HEK293 (cell line): ENCODE results near the gene GLRX5.
A peak's percentile ranks its signal among the peaks of the same experiment; 100 is the strongest.

Experiments
- CTCF ChIA-PET: fragments of 350-600 bp; formaldehyde crosslinking; extraction: SDS; loops from one replicate; lab custom pipeline; 2021; ENCODE audit warnings: antibody characterized with exemption; lab: Yijun Ruan, JAX
- POLR2A ChIA-PET: fragments of 300-600 bp; formaldehyde crosslinking; extraction: SDS; loops from one replicate; lab custom pipeline; 2020; ENCODE audit warnings: antibody characterized with exemption, inconsistent platforms; lab: Yijun Ruan, JAX
- H3K27ac ChIP-seq: fragments of 200-500 bp; sonication (Bioruptor generic); 2 replicates; pipeline ENCODE4 v1.5.1; 2014; ENCODE audit warnings: low read depth, low read length, control low read depth, inconsistent platforms; ENCODE audit errors: extremely low read depth
- H3K36me3 ChIP-seq, 2 experiments: fragments of 200-500 bp in 1 of 2; sonication (Bioruptor generic) in 1 of 2; 1 replicate in 1 of 2; 2 replicates in 1 of 2; pipeline ENCODE4 v1.5.1; 2014 to 2017; ENCODE audit warnings: inconsistent platforms in 2 of 2, low read length in 2 of 2; ENCODE audit not compliant: control insufficient read depth in 2 of 2, insufficient read depth in 1 of 2
- H3K4me1 ChIP-seq: fragments of 200-500 bp; sonication (Bioruptor generic); 2 replicates; pipeline ENCODE4 v1.5.1; 2014; ENCODE audit warnings: mild to moderate bottlenecking, low read length, inconsistent platforms; ENCODE audit not compliant: control insufficient read depth, insufficient read depth
- H3K4me3 ChIP-seq: 2 replicates; pipeline ENCODE4 v1.5.1; 2011; ENCODE audit warnings: low read depth, mild to moderate bottlenecking, control low read depth, low read length, moderate library complexity
- H3K9me3 ChIP-seq: fragments of 200-500 bp; sonication (Bioruptor generic); 2 replicates; pipeline ENCODE4 v1.5.1; 2014; ENCODE audit warnings: low read depth, low read length, inconsistent platforms; ENCODE audit not compliant: control insufficient read depth, insufficient read depth
- GLIS1 ChIP-seq: fragments of 450-650 bp; formaldehyde crosslinking; IDR thresholded peaks from 2 replicates; pipeline ENCODE4 v1.5.1; 2016; ENCODE audit warnings: missing biosample characterization, missing genetic modification characterization
- HOXD13 ChIP-seq: sonication (generic); formaldehyde crosslinking; IDR thresholded peaks from 2 replicates; pipeline ENCODE4 v1.8.0; 2022; ENCODE audit warnings: missing genetic modification reagents, borderline replicate concordance
- KLF8 ChIP-seq: fragments of 450-650 bp; formaldehyde crosslinking; IDR thresholded peaks from 2 replicates; pipeline ENCODE4 v1.5.1; 2016; ENCODE audit warnings: missing biosample characterization, missing genetic modification characterization
- ZBTB6 ChIP-seq: fragments of 450-650 bp; formaldehyde crosslinking; IDR thresholded peaks from 2 replicates; pipeline ENCODE4 v1.5.1; 2017; ENCODE audit warnings: missing biosample characterization, missing genetic modification characterization
- ZNF19 ChIP-seq: fragments of 450-650 bp; formaldehyde crosslinking; IDR thresholded peaks from 2 replicates; pipeline ENCODE4; 2016; ENCODE audit warnings: missing biosample characterization, missing genetic modification characterization, low read depth
- ZNF335 ChIP-seq: fragments of 450-650 bp; formaldehyde crosslinking; conservative IDR thresholded peaks from 2 replicates; pipeline ENCODE4 v1.5.1; 2016; ENCODE audit warnings: missing biosample characterization, missing genetic modification characterization
- ZNF404 ChIP-seq: fragments of 450-650 bp; formaldehyde crosslinking; IDR thresholded peaks from 2 replicates; pipeline ENCODE4 v1.5.1; 2017; ENCODE audit warnings: missing biosample characterization, missing genetic modification characterization
- ZNF513 ChIP-seq: fragments of 450-650 bp; IDR thresholded peaks from 2 replicates; pipeline ENCODE4 v1.5.1; 2018; ENCODE audit warnings: missing biosample characterization, missing genetic modification characterization
- ZNF585B ChIP-seq: fragments of 450-650 bp; formaldehyde crosslinking; IDR thresholded peaks from 2 replicates; pipeline ENCODE4 v1.5.1; 2016; ENCODE audit warnings: missing biosample characterization, missing genetic modification characterization
- ZNF600 ChIP-seq: fragments of 450-650 bp; formaldehyde crosslinking; IDR thresholded peaks from 2 replicates; pipeline ENCODE4 v1.5.1; 2016; ENCODE audit warnings: missing biosample characterization, missing genetic modification characterization
- TF ChIP-seq, protein P1 (sequence below): fragments of 450-650 bp; formaldehyde crosslinking; IDR thresholded peaks from 2 replicates; pipeline ENCODE4 v1.5.1; 2017; ENCODE audit warnings: missing biosample characterization, missing genetic modification characterization
- TF ChIP-seq, protein P2 (sequence below): fragments of 450-650 bp; formaldehyde crosslinking; IDR thresholded peaks from 2 replicates; pipeline ENCODE4 v1.5.1; 2017; ENCODE audit warnings: missing biosample characterization, missing genetic modification characterization

Gene GLRX5

GRCh38 chr14:95524706-95525512 lies 9.9 kb upstream of the GLRX5 start:
- H3K9me3 ChIP-seq, result no peaks in the 10 kb centered on the region
- CTCF ChIA-PET, result interaction anchor here (3.0 to 7.2 kb wide), 2 partner anchors 72 to 82 kb away, joined by 18 to 104 read pairs; no protein-coding TSS in a partner anchor
- peaks cover 8% of the 10 kb centered on the region for H3K4me1 ChIP-seq
- POLR2A ChIA-PET, result no interaction called here
- TF ChIP-seq HOXD13 (CRISPR knock-in tag) (peak; percentile 57; the same call in 1 of the 2 replicates), ZNF335 (tag by site-specific recombination) (peak; percentile 63; the same call in 1 of the 2 replicates), ZNF513 (tag by site-specific recombination) (no peak), ZNF404 (tag by site-specific recombination) (no peak)
- TF ChIP-seq, all 188 proteins: peak for 2
- H3K4me3 ChIP-seq, result no peak overlapping the region
- no peaks in the 10 kb centered on the region; a peak in 1 of 3 replicates for H3K36me3 ChIP-seq
- H3K27ac ChIP-seq, result no peak overlapping the region

DNA sequence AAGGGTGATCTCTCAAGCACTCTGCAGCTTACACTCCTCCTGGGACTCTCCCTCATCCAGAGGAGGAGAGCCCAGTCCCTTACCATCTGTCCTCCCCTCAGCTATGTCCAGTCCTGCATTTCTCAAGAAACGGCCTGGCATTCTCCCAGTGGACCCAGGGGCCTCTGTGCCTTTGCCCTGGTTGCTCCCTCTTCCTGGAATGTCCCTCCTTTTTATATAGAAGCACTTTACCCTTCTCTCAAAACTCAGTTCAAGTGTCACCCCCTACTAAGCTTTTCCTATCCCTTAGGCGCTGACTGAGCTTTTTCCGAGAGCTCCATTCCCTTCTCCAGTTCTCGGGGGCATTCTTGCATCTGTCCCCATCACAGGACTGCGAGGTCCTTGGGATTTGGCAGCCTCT lies 8.9 kb upstream of the GLRX5 start:
- H3K27ac ChIP-seq, result no peak overlapping the region
- no peak overlapping the region for H3K4me3 ChIP-seq
- CTCF ChIA-PET, result interaction anchor here (1.2 to 7.2 kb wide), 5 partner anchors 47 to 83 kb away, joined by 3 to 104 read pairs (median 13); no protein-coding TSS in a partner anchor
- TF ChIP-seq GLIS1 (tag by site-specific recombination), result no peak
- TF ChIP-seq, all 188 proteins: peak for 0
- H3K4me1 ChIP-seq, result peaks cover 11% of the 10 kb centered on the region
- no peaks in the 10 kb centered on the region for H3K9me3 ChIP-seq
- POLR2A ChIA-PET, result no interaction called here
- peaks cover 0 to 7% of the 10 kb centered on the region in 2 experiments; a peak in 2 of 3 replicates for H3K36me3 ChIP-seq

DNA sequence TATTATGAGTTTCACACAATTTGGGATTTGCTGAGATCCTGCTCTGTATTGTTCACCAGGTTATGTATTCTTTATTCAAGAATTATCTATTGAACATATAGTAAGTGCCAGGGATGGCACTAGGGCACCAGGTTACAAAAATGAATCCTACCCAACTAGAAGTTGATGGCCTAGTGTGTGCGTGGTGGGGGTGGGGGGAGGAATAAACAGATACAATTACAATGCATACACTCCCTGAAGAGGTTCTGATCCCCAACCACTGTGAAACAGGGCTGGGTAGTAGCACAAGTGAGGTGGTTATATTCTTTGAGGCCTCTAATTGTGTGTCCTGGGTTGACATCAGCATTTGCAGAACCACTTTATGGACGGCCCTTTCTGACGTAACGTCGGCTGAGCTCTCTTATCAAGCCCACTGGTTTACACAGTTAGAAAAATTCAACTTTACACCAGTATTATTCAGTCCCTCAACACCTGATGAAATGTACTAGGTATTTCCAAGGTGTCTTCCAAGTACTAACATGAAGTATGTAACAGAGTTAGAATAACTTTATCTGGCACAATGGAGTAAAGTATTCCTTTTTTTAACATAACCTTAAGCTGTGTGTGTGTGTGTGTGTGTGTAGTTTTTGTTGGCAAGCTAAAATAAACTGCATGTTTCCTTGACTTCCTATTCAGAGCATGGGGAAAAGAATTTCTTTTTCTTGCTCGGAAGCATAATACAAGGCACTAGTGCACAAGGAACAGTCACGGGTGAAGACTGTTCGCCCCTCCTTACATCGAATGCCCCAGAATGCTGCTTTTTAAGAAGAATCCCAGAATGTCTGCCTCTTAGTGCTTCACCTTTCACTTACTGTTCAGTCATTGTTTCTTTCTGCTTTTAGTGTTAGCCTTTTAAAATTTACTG lies 8.1 kb upstream of the GLRX5 start:
- Histone ChIP-seq H3K36me3 (peaks cover 0 to 8% of the 10 kb centered on the region in 2 experiments; a peak in 2 of 3 replicates), H3K27ac (no peak overlapping the region), H3K4me1 (peaks cover 18% of the 10 kb centered on the region), H3K9me3 (no peaks in the 10 kb centered on the region), H3K4me3 (no peak overlapping the region)
- TF ChIP-seq KLF8 (tag by site-specific recombination), result no peak
- TF ChIP-seq, protein P1, sequence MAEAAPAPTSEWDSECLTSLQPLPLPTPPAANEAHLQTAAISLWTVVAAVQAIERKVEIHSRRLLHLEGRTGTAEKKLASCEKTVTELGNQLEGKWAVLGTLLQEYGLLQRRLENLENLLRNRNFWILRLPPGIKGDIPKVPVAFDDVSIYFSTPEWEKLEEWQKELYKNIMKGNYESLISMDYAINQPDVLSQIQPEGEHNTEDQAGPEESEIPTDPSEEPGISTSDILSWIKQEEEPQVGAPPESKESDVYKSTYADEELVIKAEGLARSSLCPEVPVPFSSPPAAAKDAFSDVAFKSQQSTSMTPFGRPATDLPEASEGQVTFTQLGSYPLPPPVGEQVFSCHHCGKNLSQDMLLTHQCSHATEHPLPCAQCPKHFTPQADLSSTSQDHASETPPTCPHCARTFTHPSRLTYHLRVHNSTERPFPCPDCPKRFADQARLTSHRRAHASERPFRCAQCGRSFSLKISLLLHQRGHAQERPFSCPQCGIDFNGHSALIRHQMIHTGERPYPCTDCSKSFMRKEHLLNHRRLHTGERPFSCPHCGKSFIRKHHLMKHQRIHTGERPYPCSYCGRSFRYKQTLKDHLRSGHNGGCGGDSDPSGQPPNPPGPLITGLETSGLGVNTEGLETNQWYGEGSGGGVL (tag by site-specific recombination), result peak; percentile 56
- TF ChIP-seq ZBTB6, result no peak
- TF ChIP-seq ZNF19 (tag by site-specific recombination), result no peak
- TF ChIP-seq, protein P2, sequence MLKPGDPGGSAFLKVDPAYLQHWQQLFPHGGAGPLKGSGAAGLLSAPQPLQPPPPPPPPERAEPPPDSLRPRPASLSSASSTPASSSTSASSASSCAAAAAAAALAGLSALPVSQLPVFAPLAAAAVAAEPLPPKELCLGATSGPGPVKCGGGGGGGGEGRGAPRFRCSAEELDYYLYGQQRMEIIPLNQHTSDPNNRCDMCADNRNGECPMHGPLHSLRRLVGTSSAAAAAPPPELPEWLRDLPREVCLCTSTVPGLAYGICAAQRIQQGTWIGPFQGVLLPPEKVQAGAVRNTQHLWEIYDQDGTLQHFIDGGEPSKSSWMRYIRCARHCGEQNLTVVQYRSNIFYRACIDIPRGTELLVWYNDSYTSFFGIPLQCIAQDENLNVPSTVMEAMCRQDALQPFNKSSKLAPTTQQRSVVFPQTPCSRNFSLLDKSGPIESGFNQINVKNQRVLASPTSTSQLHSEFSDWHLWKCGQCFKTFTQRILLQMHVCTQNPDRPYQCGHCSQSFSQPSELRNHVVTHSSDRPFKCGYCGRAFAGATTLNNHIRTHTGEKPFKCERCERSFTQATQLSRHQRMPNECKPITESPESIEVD, result peak; percentile 38; the same call in 1 of the 2 replicates
- TF ChIP-seq ZNF585B (tag by site-specific recombination), result no peak
- TF ChIP-seq ZNF600 (tag by site-specific recombination), result peak; percentile 44; the same call in 1 of the 2 replicates
- CTCF ChIA-PET, result interaction anchor here (0.6 to 7.2 kb wide), 27 partner anchors 8 to 1894 kb away, joined by 3 to 104 read pairs (median 5); partner anchors contain the start of gene SYNE3
- POLR2A ChIA-PET, result no interaction called here
